NCI-H748 (cell line): ENCODE measurements around the gene ZNF597.

Experiments
- DNase-seq: peaks from one replicate; lab custom pipeline; 2025; ENCODE audit not compliant: unreplicated experiment; lab: John Stamatoyannopoulos, UW

The ZNF597 gene, protein sequence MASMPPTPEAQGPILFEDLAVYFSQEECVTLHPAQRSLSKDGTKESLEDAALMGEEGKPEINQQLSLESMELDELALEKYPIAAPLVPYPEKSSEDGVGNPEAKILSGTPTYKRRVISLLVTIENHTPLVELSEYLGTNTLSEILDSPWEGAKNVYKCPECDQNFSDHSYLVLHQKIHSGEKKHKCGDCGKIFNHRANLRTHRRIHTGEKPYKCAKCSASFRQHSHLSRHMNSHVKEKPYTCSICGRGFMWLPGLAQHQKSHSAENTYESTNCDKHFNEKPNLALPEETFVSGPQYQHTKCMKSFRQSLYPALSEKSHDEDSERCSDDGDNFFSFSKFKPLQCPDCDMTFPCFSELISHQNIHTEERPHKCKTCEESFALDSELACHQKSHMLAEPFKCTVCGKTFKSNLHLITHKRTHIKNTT

GRCh38 chr16:3443108-3444031 is at the start of gene ZNF597, which contains the start of gene NAA60:
Gene ZNF597 (minus strand): TSS chr16:3443504. CDS start chr16:3443153, 351 bp downstream.
Gene NAA60 (plus strand): TSS chr16:3443680. CDS start chr16:3476228, 32,548 bp downstream.
- DNase-seq: peak; percentile 97

GRCh38 chr16:3492356-3492755 is 49.1 kb upstream of the ZNF597 start:
- DNase-seq: no peak

DNA sequence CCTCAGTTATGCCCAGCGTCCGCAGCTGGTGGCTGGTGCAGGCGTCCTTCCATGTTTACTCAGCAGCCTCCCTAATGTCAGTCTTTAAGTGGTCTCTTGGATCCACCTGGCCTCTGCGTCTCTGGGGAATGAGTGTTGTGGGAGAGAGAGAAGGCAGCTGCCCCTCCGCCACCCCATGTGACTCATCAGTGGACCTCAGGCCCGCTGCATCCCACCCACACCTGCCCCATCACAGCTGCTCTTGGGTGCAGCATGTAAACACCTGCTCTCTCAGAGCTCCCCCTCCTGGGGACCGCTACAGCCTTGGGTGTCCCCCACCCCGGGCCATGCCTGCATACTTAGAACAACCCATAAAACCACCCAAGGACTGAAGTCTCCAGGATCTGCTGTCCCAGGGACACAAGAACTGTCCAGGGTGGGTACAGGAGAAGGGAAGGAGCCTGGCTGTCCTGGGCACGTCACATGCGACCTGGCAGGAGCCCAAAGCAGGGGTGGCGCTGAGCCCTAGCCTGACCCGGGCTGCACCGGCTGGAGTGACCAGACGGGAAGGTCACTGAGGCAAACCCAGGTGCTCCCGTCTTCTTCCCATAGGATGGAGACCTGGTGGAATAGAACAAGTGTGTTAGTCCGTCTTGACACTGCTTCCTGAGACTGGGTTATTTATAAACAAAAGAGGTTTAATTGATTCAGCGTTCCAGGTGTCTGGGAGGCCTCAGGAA is 47.8 kb upstream of the ZNF597 start:
- peak; percentile 43 for DNase-seq

DNA sequence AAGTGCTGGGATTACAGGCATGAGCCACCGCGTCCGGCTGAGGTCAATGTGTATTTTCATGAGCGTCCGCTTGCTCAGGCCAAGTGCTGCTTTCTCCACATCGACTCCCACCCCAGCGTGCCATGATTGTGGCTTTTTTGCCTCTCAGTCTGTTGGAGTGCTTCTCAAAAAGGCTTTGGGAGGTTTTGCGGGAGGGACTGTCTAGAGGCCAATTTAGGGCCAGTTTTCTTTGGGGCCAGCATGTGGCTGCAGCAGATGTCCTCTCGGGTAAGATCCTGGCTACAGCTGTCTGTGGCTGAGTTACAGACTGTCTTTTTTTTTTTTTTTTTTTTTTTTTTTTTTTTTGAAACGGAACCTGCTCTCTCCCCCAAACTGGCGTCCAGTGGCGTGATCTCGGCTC is 45.5 kb upstream of the ZNF597 start:
- DNase-seq: no peak

GRCh38 chr16:3487521-3488410 is 44.5 kb upstream of the ZNF597 start:
- no peak for DNase-seq

DNA sequence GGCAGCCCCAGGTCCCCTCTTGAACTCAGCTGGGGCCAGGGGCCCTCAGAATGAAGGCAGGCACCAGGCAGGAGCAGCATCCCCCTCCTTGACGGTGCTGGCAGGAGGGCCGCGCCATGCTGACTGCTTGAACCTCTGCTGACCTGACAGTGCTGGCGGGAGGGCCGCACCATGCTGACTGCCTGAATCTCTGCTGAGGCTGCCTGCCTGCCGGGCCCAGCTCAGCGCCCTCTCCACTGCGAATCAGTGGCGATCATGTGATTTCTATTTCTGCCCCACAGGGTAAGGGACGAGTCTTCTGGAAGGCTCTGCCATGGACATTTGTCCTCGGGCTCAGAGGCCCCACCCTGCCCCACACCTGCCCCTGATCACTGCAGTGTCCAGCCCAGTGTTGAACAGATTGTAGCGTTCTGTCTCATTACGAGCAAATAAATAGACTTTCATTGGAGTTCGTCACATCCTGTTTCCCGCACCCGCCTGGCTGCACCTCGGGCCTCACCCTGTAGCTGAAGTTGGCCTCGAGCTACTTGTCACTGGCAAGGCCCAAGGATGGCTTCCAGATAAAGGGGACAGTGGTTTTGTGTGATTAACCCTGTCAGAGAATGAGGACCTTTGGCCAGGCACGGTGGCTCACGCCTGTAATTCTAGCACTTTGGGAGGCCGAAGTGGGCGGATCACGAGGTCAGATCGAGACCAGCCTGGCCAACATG is 43.4 kb upstream of the ZNF597 start:
- DNase-seq: no peak

DNA sequence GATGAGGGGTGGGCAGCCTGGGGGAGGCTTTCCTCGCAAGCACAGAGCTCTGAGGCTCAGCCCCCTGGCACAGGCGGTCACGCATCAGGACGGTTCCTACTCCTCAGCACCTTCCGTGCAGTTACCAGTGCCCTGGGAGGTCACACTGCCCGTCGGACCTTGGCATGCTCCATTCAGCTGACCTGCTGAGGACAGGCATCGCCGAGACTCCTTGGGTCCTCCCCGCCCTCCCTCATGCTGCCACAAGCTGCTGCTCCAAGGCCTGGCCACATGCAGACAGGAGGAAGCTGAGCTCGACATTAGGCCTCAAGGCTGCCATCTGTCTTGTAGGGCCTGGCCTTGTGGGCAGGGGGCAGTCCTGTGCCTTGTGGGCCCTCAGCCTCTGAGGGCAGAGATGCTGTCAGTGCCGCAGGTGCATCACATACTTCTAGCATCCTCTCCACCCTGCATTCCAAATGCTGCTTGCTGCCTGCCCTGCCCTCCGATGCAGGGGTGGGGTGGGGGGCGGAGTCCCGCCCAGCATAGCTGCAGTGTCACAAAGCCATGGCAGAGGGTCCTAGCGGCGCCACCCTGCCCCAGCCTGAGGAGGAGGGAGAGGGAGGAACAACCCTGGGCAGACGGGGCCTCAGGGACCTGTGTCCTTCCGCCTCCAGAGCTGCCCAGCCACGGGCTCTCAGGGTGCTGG is 42.7 kb upstream of the ZNF597 start:
- DNase-seq: no peak

DNA sequence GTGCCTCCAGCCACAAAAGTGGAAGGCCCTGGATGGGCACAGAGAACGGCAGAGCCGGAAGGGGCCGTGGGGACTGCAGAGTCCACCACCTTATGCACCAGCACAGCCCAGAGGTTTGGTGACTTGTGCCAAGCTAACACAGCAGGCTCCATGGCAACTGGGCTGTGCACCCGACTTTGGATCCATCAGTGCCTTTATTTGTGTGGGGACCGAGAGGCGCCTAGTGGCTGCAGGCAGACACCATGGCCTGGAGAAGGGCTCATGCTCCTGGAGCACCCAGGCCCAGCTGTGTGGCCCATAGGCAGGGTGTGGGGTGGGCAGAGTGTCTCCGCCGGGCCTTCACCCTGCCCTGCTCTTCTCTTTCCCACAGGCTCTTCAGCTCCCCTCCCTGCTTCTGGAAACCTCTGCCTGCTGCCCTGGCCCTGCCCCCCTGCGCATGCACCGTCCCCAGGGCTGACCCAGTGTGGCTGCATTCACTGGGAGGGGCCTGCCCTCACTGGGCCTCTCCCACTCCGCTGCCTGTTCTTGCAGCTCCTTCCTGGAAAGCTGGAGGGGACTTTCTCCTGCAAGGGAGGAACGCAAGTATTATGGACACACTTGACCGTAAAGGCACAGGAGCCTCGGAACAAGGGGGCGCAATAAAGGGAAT is 41.9 kb upstream of the ZNF597 start:
- DNase-seq: no peak

GRCh38 chr16:3484318-3485096 is 41.2 kb upstream of the ZNF597 start:
- no peak for DNase-seq

GRCh38 chr16:3482659-3483241 is 39.4 kb upstream of the ZNF597 start:
- no peak for DNase-seq

GRCh38 chr16:3481696-3482658 is 38.7 kb upstream of the ZNF597 start:
- DNase-seq: no peak

DNA sequence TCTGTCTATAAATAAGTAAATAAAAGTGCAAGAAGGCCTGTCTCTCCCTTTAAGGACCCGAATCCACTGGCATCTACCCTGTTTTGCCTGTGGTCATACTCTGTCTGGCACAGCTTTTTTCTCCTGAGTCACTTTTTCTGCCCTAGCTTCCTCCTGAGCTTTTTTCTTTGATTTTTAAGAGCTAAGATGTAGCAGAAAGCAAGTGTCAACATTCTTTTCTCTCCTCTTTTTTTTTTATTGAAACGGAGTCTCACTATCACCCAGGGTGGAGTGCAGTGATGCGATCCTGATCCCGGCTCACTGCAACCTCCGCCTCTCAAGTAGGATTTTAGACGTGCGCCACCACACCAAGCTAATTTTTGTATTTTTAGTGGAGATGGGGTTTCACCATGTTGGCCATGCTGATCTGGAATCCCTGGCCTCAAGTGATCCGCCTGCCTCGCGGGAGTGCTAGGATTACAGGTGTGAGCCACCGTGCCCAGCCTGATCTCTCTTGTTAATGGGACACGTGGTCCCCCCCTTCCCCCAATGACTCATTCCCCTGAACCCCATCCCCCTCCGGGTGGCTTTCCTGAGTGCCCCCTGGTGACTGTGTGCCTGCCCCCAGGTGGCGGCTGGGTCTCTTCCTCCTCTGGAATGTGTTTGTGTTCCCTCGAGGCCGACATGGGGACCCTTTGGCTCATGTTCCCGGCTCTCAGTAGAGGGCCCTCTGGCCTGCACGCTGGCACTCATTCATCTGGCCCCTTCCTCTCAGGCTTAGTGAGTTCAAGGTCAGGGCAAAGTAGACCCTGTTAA is 37.8 kb upstream of the ZNF597 start:
- DNase-seq: no peak

DNA sequence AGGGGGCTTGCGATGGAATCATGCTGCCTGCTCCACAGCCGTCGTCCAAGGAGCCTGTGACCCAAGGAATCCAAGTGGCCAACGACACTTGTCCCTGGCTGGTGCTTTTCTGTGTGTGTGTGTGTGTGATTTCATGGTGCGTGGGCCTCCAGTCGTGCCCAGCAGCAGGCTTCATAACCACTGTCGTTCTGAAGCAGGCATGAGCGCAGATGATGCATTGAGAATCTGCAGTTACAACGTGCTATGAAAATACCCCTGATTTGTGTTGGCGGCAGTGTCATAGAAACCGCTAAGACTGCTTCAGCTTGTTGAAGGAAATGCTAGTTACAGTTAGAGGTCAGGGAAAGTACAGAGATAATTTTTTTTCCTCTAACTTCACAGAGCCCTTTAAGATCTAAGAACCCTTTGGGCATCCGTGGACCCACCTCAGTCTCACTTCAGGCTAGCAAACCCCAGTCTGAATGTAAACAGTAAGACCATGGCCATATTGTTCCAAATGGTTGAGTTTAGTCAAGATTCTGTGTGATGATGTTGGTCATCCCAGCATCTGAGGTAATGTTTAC is 36.4 kb upstream of the ZNF597 start:
- no peak for DNase-seq

GRCh38 chr16:3478242-3478925 is 35.1 kb upstream of the ZNF597 start:
- DNase-seq: no peak
